Measurements from ENCODE around the gene UTP4.

- no peak for TF ChIP-seq RAD21 (IDR thresholded peaks at IDR 0.05; ENCODE audit: low read depth)
- no peak for TF ChIP-seq MAX (IDR thresholded peaks at IDR 0.05)
- TF ChIP-seq NFIC (IDR thresholded peaks at IDR 0.05): no peak
- TF ChIP-seq CEBPB (IDR thresholded peaks at IDR 0.05): no peak
- no peak for TF ChIP-seq YY1 (IDR thresholded peaks at IDR 0.05; ENCODE audit: low read depth)
Observed at GRCh38 chr16:69111876-69112230, 20.6 kb upstream of the UTP4 start.
